Activated T-cell treated with anti-CD3 and anti-CD28 coated beads for 1 hour (primary cell): ENCODE data around the gene NPHS1.
"Not testable (repeated sequence)": the region's sequence is repeated elsewhere in the genome, so short reads cannot be mapped to it uniquely, and the experiment has no call there.

ENCODE experiments used
- DNase-seq: peaks from one replicate; pipeline ENCODE4 v3.0.0-alpha.2; 2020; ENCODE audit warnings: low read depth

Gene NPHS1

GRCh38 chr19:35848486-35848885 is 3.8 kb downstream of the NPHS1 start:
- DNase-seq = no peak

- DNase-seq = no peak
Observed at GRCh38 chr19:35847911-35848310, 4.4 kb downstream of the NPHS1 start.

- DNase-seq = no peak
Observed at GRCh38 chr19:35846038-35846668, 6.2 kb downstream of the NPHS1 start.

- DNase-seq = no peak
Observed at GRCh38 chr19:35845215-35846037, 6.9 kb downstream of the NPHS1 start.

- DNase-seq = no peak
Observed at GRCh38 chr19:35844482-35845214, 7.7 kb downstream of the NPHS1 start.

GRCh38 chr19:35843676-35844481 is 8.4 kb downstream of the NPHS1 start:
- no peak for DNase-seq

GRCh38 chr19:35842666-35843272 is 9.5 kb downstream of the NPHS1 start:
- DNase-seq = no peak

GRCh38 chr19:35841961-35842595 is 10.2 kb downstream of the NPHS1 start:
- no peak for DNase-seq

GRCh38 chr19:35836096-35836495 is 16.2 kb downstream of the NPHS1 start:
- not testable (repeated sequence) for DNase-seq

GRCh38 chr19:35833972-35834371 is 18.3 kb downstream of the NPHS1 start:
- DNase-seq = no peak

GRCh38 chr19:35832054-35832453 is 20.2 kb downstream of the NPHS1 start:
- DNase-seq = no peak

- DNase-seq = no peak
Observed at GRCh38 chr19:35830986-35831385, 21.3 kb downstream of the NPHS1 start.

GRCh38 chr19:35828692-35829301 is 23.5 kb downstream of the NPHS1 start:
- DNase-seq = peak; percentile 47

GRCh38 chr19:35824150-35824549 is 28.2 kb downstream of the NPHS1 start:
- DNase-seq = no peak

GRCh38 chr19:35822579-35822978 is 29.7 kb downstream of the NPHS1 start:
- DNase-seq = no peak

GRCh38 chr19:35818445-35818844 is 33.9 kb downstream of the NPHS1 start:
- no peak for DNase-seq

- no peak for DNase-seq
Observed at GRCh38 chr19:35816846-35817245, 35.5 kb downstream of the NPHS1 start.

- DNase-seq = no peak
Observed at GRCh38 chr19:35816262-35816661, 36.0 kb downstream of the NPHS1 start.

- DNase-seq = no peak
Observed at GRCh38 chr19:35813043-35813890, 39.0 kb downstream of the NPHS1 start.
